Epithelial cell of prostate (primary cell): ENCODE results near the gene FBXW8.
A peak's percentile ranks its signal among the peaks of the same experiment; 100 is the strongest.

Source experiments
- DNase-seq: peaks from one replicate; pipeline ENCODE4 v3.0.0-alpha.2; 2011; ENCODE audit warnings: low read depth, low spot score
- H3K27ac ChIP-seq: fragments of 450-650 bp; 2 replicates; pipeline ENCODE4 v1.5.1; 2017; ENCODE audit warnings: mild to moderate bottlenecking

Gene FBXW8

GRCh38 chr12:116920939-116921338 is 10.2 kb downstream of the FBXW8 start:
- no peak for DNase-seq
- no peak overlapping the region for H3K27ac ChIP-seq

- H3K27ac ChIP-seq = no peak overlapping the region
- no peak for DNase-seq
Observed at GRCh38 chr12:116922194-116922897, 11.6 kb downstream of the FBXW8 start.

- DNase-seq = peak; percentile 69
Observed at GRCh38 chr12:116924558-116925453, 14.1 kb downstream of the FBXW8 start.

GRCh38 chr12:116926283-116927243 is 15.8 kb downstream of the FBXW8 start:
- no peak overlapping the region for H3K27ac ChIP-seq
- no peak for DNase-seq

More at GRCh38 chr12:116924558-116925453, 14.1 kb downstream of the FBXW8 start:
- H3K27ac ChIP-seq = peak overlapping the region; percentile 32

GRCh38 chr12:116927244-116927940 is 16.6 kb downstream of the FBXW8 start:
- no peak for DNase-seq
- H3K27ac ChIP-seq = no peak overlapping the region

- H3K27ac ChIP-seq = no peak overlapping the region
- DNase-seq = no peak
Observed at GRCh38 chr12:116928504-116928903, 17.8 kb downstream of the FBXW8 start.

- DNase-seq = no peak
- no peak overlapping the region for H3K27ac ChIP-seq
Observed at GRCh38 chr12:116929885-116930284, 19.1 kb downstream of the FBXW8 start.

GRCh38 chr12:116931665-116932064 is 20.9 kb downstream of the FBXW8 start:
- DNase-seq = no peak
- no peak overlapping the region for H3K27ac ChIP-seq

GRCh38 chr12:116933091-116933490 is 22.3 kb downstream of the FBXW8 start:
- no peak for DNase-seq
- no peak overlapping the region for H3K27ac ChIP-seq

GRCh38 chr12:116933512-116934246 is 22.9 kb downstream of the FBXW8 start:
- no peak overlapping the region for H3K27ac ChIP-seq
- DNase-seq = no peak

- no peak for DNase-seq
- H3K27ac ChIP-seq = no peak overlapping the region
Observed at GRCh38 chr12:116934908-116935705, 24.4 kb downstream of the FBXW8 start.

GRCh38 chr12:116937640-116938039 is 26.9 kb downstream of the FBXW8 start:
- no peak overlapping the region for H3K27ac ChIP-seq
- no peak for DNase-seq

- no peak for DNase-seq
Observed at GRCh38 chr12:116939734-116940133, 29.0 kb downstream of the FBXW8 start.

GRCh38 chr12:116941188-116941587 is 30.4 kb downstream of the FBXW8 start:
- no peak overlapping the region for H3K27ac ChIP-seq
- no peak for DNase-seq

More at GRCh38 chr12:116939734-116940133, 29.0 kb downstream of the FBXW8 start:
- H3K27ac ChIP-seq = no peak overlapping the region

- no peak overlapping the region for H3K27ac ChIP-seq
- DNase-seq = no peak
Observed at GRCh38 chr12:116943419-116944372, 32.9 kb downstream of the FBXW8 start.

GRCh38 chr12:116945886-116946550 is 35.3 kb downstream of the FBXW8 start:
- DNase-seq = no peak
- no peak overlapping the region for H3K27ac ChIP-seq

- no peak overlapping the region for H3K27ac ChIP-seq
- no peak for DNase-seq
Observed at GRCh38 chr12:116948298-116948697, 37.5 kb downstream of the FBXW8 start.
